ENCODE results near the gene HIBCH.
"Not testable (repeated sequence)": the region's sequence is repeated elsewhere in the genome, so short reads cannot be mapped to it uniquely, and the experiment has no call there.

HIBCH gene

DNA sequence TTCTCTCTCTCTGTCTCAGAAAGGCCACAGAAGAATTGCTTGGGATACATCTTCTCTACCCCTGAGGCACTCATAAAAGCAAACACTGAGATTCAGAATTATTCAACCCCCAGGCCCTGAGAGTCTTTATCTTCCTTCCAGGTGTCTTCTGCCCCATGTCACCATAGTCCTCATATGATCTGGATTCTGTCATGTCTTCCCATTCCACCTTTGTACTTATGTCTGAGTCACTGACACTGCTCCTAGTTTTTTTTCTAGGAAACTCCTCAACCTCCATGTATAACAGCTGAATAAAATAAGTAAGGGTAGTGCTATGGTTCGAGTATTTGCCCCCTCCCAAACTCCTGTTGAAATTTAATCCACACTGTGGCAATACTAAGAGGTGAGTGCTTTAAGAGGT is 11.6 kb downstream of the HIBCH start:
- no peak for DNase-seq (ENCODE audit: low read depth in 2 of 2)

DNA sequence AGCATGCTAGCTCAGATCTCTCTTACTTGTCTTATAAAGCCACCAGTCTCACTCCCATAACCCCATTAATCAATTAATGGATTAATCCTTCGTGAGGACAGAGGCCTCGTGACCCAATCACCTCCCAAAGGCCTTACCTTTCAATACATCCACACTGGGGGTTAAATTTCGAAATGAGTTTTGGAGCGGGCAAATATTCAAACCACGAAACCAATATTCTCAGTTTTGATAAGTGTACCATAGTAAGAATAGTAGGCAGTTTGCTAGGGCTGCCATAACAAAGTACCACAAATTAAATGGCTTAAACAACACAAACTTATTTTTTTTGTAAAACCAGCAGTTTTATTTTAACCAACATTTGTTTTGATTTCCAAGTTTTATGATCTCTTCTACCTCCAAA is 15.2 kb downstream of the HIBCH start:
- no peak for DNase-seq (ENCODE audit: low read depth in 2 of 2)

DNA sequence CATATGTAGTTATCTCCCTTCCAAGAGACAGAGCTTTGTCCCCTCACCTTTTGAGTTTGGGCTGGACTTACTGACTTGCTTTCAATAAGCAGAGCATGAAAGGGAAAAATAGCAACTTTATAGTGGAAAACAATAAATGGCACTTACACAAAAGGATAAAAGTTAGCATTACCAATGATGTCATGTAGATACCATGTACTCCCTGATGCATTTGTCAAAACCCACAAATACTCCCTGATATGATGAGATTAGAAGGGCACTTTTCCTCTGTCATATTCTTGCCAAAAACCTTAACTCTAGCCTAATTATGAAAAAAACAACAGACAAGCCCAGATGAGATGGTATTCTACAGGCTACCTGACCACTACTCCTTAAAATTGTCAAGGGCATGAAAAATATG is 16.0 kb downstream of the HIBCH start:
- DNase-seq (ENCODE audit: low read depth in 2 of 2): no peak

DNA sequence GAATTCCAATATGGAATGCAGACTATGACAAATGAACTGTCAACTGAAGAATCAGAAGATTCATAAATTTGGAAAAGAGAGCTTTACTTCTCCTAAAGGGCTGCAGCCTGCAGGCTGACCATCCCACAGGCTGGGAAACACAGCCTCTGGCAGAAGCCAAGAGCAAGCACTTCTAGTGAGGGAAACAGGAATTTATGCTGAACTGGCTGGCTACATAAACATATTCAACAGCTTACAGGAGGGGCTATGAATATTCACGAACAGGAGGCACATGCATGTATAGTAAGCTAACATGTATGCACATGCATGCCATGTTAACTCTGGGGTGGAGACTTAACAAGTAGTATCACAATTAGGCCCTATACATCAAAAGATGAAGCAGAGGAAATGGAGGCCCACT is 17.6 kb downstream of the HIBCH start:
- no peak for DNase-seq (ENCODE audit: low read depth in 2 of 2)

DNA sequence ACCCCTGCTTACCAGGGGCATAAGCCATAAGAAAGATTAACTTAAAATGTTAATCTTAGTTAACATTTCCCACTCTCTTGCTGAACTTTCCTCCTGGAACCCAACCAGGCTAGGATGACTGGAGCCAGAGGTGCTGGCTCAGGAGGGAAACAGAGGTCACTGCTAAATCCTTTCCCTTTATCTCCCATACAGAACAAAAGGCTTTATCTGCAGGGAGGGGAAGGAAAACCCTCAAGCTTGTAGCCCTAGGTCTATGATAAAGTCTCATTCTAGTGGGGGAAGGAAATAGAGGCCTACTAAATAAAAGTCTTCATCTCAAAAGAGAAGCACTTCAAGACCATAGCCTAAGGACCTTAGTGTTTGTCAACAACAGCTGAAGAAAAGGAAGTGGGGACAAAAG is 18.6 kb downstream of the HIBCH start:
- no peak for DNase-seq (ENCODE audit: low read depth in 2 of 2)

DNA sequence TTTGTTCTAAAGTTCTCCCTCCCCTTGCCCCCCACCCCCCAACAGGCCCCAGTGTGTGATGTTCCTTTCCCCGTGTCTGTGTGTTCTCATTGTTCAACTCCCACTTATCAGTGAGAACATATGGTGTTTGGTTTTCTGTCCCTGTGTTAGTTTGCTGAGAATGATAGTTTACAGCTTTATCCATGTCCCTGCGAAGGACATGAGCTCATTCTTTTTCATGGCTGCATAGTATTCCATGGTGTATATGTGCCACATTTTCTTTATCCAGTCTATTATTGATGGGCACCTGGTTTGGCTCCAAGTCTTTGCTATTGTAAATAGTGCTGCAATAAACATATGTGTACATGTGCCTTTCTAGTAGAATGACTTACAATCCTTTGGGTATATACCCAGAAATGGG is 21.7 kb downstream of the HIBCH start:
- not testable (repeated sequence) for DNase-seq (ENCODE audit: low read depth in 2 of 2)

DNA sequence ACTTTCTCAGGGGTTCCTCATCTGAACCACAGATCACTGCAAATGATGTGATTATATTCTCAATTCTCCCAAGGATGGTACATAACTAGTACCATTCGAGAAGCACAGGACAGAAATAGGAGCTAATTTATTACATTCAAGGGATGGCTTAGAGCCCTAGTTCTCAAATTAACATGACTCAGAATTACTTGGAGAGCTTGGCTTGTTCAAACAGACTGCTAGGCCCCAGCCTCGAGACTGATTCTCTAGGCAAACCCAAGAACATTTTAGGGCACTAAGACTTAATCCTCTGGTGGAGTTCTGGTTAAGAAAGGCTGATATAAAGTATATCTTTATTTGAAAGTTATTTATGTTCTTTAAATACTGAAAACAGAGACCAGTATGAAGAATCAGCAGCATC is 35.8 kb downstream of the HIBCH start:
- no peak for DNase-seq (ENCODE audit: low read depth in 2 of 2)

DNA sequence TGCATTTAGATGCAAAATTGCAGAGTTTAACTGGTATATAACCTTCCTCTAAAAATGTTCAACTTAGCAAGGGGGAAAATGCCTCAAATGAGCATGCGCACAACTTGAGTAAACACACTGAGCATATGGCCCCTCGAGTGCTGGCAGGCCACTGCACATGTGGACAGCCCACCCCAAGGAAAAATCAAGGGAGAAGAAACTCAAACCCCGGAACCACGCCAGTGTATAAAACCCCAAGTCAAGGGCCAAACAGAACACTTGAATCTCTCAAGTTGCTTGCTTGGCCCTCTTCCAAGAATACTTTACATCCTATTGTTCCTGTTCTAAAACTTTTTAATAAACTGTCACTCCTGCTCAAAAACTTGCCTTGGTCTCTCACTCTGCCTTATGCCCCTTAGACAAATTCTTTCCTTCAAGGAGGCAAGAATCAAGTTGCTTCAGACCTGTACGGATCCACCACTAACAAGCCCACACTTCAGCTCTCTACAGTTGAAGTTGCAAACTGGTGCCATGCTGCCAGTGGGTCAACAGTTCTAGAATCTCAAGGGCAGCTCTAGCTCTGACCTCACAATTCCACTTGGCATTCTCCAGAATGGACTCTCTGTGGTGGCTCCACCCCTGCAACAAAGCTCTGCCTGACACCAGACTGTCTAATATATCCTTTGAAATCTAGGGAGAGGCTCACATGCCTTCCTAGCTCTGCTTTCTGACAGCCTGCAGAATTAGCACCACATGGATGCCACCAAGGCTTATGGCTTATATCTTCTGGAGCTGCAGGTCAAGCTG is 38.9 kb downstream of the HIBCH start:
- DNase-seq (ENCODE audit: low read depth in 2 of 2): no peak

DNA sequence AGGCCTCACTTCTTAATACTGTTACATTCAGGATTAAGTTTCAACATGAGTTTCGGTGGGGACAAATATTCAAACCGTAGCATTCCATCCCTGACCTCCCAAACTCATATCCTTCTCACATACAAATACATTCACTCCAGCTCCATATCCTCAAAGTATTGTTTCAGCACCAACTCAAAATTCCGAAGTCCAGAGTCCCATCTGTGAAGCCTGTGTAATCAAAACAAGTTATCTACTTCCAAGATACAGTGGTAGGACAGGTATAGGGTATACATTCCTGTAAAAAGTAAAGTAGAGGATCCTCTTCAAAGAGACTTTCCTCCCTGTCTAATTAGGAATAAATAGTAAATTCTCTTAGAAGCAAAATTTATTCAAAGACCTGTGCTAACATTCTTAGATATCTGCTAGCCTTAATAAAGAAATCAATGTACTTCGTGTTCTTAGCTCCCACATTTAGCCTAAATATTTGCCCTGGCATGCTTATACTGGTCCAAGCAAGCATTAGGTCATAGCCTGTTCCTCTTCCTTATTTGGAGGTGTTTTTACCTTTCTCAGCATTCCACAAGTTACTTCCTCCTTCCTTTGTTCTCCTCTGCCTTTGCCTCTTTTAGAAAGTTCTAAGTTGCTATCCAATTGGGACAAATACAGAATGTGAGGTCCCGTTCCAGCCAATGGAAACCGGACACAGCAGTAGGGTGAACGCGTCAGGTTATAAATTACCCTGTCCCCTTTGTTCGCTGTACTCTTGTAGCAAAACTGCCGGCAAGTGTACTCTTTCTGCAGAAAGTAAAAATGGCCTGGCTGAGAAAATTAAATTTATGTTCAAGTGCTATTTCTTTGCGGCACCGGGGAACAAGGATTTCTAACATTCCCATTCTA is 40.1 kb downstream of the HIBCH start:
- DNase-seq (ENCODE audit: low read depth in 2 of 2): not testable (repeated sequence)

DNA sequence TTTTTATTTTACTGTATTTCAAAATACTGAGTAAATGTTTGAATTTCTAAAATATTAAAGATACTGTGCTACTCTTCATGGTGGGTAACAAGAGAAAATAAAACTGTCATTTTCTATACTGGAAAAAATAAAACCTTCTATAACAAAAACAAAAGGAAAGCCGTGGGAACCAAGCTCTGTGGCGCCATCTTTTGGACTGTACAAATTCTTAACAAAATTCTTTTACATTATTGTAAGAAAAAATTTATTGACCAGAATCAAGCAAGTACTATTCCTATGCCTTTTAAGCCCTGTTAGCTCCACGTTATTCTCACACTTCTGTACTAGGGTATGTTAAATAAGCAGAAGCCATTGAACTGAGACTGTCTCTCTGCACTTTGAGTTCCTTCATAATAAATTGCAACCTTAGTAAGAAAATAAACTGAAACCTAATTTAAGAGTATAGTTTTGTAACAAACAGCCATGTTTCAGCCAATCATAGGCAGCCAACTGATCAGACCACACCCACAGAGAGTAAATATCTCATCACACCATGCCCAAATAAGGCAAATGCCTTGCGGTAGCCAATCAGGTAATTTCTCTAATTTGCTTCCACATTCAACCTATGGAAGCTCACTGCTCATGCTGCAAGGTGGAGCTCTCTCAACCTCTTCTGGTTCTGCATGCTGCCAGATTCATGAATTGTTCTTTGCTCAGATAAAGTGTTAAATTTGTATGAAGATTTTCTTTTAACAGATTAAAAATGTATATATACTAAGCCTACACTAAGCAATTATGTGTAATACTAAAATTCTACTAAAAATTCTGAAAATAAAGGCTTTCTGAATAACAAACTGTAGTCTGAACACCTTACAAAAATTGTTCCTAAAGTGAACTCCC is 42.2 kb downstream of the HIBCH start:
- no peak for DNase-seq (ENCODE audit: low read depth in 2 of 2)

DNA sequence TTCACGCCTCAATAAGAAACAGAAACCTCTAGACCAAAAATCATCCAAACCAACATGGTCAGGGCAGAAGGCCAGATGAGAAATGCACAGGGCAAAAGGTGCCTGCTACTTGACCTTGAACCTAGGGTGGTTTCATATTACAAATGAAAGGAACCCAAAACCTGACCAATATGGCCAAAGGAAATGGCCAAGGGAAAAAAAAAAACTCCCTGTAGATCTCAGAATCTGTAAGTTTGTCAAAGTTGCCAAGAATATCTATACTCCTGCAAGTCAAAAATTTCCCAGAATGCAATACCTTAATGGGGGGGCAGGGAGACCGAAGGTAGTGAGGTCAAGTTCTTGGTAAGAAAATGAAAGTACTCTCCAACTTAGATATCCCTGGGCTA is 47.2 kb downstream of the HIBCH start:
- DNase-seq (ENCODE audit: low read depth in 2 of 2): no peak

DNA sequence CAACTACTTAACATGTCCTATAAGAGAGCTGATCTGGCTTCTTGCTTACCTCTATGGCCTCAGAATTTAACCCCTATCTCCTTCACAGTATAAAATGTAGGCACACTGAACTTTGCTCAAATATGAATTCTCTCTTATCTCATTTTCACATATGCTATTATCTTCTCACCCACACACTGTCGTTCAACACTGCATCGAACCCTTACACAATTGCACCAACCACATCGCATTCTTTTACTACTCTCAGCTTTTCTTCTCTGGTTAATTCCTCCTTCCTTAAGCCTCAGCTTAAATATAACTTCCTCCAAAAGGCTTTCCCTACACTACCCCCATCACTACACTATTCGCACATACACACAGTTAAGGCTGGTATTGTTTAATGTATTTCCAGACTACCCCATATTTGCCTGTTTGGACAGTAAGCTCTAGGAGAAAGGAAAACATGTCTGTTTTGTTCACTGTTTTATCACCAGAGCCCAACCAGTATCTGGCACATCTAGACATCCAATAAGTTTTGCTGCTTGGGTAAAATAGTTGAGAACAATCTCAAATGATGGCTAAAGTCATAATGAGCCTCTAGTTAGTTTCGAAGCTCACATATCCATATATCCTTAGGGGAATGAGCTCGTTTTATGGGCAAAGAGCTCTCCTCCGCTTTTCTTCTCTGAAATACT is 47.7 kb downstream of the HIBCH start:
- DNase-seq (ENCODE audit: low read depth in 2 of 2): no peak

DNA sequence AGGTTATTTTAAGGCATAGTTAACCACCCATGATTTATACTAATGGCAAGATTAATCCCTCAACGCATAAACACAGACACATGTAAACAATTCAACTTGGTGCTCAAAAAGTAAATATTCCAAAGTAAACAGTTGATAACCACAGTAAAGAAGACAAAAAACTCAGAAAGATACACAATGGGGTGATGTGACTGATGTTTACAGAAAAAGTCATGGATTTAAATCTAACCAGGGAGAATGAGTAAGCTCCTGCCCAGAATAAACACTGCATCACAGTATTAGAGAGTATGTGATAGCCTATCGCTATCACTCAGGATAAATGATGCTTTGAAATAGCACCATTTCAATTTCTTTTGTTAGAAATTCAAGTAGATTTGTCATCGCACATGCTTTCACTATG is 49.3 kb downstream of the HIBCH start:
- DNase-seq (ENCODE audit: low read depth in 2 of 2): no peak

DNA sequence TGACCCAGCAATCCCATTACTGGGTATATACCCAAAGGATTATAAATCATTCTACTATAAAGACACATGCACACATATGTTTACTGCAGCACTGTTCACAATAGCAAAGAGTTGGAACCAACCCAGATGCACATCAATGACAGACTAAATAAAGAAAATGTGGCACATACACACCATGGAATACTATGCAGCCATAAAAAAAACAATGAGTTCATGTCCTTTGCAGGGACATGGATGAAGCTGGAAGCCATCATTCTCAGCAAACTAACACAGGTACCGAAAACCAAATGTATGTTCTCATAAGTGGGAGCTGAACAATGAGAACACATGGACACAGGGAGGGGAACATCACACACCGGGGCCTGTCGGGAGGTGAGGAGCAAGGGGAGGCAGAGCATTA is 49.9 kb downstream of the HIBCH start:
- not testable (repeated sequence) for DNase-seq (ENCODE audit: low read depth in 2 of 2)

DNA sequence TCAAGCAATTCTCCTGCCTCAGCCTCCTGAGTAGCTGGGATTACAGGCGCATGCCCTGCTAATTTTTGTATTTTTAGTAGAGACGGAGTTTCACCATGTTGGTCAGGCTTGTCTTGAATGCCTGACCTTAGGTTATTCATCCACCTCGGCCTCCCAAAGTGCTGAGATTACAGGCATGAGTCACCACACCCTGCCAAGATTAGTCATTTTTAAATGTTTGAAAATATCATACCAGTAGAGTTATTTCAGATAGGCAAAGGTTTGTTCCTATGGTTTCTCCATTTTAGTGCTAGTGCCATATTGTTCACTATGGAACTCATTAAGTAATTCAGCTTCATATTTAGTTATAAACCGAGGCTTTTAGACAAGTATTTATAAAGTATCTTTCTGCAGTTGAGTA is 52.3 kb downstream of the HIBCH start:
- DNase-seq (ENCODE audit: low read depth in 2 of 2): no peak

DNA sequence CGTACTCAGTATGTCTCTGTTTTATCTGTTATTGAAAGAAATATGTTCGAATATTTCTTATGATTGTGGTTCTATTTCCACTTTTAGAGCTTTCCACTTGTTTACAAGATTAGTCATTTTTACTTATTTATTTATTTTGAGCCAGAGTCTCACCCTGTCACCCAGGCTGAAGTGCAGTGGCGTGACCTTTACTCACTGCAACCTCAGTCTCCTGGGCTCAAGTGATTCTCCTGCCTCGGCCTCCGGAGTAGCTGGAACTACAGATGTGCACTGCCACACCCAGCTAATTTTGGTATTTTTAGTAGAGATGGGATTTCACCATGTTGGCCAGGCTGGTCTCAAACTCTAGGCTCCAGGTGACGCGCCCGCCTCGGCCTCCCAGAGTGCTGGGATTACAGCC is 53.3 kb downstream of the HIBCH start:
- DNase-seq (ENCODE audit: low read depth in 2 of 2): no peak

DNA sequence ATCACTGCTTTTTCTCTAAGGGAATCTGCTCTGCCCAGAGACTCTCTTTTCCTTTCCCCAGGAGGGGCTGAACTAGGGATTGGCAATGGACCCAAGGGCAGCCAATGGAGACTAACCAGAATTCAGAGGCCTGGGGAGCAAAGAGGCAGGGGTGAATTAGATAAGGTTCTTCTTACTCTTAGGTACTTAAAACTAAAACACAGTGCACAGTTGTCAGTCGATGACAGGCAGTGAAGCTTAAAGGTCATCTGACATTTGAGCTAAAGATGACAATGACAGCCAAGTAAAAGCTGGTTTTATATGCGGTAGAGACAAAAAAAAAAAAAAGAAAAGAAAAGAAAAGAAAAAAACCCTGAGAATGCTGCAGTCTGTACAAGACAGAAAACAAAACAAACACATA is 57.8 kb downstream of the HIBCH start:
- DNase-seq (ENCODE audit: low read depth in 2 of 2): no peak

DNA sequence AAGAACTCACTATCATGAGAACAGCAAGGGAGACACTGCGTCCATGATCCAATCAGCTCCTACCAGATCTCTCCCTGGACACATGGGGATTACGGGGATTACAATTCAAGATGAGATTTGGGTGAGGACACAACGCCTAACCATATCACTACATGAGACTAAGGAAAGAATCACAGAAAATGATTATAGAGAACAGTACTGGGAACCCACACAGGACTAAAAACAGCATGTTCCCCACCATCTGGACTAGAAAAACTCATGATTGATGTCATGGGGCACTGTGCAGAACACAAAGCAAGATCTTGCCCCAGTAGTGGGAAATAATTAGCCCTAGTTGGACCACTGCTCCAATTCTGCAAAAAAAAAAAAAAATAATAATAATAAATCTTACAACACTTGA is 63.5 kb downstream of the HIBCH start:
- DNase-seq (ENCODE audit: low read depth in 2 of 2): no peak

DNA sequence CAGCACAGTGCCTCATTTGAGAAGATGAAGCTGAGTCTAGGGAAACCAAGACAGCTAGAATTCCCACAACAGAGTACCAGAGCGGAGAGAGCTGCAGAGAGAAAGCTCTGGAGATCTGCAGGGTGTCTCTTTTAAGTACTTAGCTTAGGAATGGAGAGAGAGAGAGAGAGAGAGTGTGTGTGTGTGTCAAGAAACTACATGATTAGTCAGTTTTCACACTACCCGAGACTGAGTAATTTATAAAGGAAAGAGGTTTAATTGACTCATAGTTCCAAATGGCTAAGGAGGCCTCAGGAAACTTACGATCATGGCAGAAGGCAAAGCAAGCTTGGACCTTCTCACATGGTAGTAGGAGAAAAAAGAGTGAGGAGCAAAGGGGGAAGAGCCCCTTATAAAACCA is 64.0 kb downstream of the HIBCH start:
- DNase-seq (ENCODE audit: low read depth in 2 of 2): no peak

DNA sequence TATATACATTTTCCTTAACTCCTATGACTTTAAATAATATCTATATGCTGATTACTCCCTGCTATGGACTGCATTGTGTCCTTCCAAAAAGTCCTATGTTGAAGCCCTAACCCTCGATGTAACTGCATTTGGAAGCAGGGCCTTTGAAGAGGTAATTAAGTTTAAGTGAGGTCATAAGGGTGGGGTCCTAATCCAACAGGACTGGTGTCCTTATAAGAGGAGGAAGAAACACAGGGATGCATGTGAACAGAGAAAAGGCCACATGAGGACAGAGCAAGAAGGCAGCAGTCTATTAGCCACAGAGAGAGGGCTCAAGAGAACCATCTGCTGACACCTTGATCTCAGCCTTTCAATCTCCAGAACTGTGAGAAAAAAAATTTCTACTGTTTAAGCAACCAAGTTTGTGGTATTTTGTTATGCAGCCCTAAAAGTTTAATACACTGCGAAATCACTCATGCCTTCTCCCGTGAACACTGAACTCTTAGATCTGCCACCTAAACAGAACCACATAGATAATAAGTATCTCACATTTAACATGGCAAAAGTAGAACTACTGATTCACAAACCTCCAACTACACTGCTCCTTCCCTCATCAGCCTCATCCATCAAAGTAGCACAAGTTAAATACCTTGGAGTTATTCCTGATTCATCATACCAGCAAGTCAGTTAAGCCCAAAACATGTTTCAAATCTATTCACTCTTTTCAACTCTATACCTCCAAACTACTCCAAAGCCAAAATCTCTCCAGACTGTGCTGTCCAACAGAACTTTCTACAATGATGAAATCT is 65.4 kb downstream of the HIBCH start:
- DNase-seq (ENCODE audit: low read depth in 2 of 2): no peak

DNA sequence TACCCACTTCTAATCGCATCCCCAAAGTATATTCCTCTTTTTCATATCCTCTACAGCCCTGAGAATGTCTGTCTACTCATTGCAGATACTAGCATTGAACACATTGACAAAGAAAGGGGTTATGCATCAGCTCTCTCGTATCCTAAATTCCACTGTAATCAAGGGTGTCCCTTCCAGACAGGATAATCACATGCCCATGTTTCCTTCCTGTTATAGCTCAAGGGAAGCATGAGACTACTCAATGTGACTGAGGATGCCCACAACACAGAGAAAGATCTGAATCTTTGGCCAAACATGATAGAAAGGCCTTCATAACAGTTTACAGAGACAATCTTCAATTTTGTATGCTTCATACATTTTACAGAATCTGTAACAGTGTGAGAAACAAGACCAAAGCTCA is 69.2 kb downstream of the HIBCH start:
- no peak for DNase-seq (ENCODE audit: low read depth in 2 of 2)

Data from stimulated activated CD8-positive, alpha-beta memory T cell treated with anti-CD3 and anti-CD28 coated beads, Interleukin-7, amount 100 ng/mL, for 1 hour (primary cell).